Measurements from ENCODE around the gene NKX1-1. TPM values are rescaled to one million over a fixed set of nuclear protein-coding genes. Genes with fewer than 3 reads are reported as not detected.

Gene NKX1-1
- total RNA-seq, 1 donor from 2014 or later: not detected

DNA sequence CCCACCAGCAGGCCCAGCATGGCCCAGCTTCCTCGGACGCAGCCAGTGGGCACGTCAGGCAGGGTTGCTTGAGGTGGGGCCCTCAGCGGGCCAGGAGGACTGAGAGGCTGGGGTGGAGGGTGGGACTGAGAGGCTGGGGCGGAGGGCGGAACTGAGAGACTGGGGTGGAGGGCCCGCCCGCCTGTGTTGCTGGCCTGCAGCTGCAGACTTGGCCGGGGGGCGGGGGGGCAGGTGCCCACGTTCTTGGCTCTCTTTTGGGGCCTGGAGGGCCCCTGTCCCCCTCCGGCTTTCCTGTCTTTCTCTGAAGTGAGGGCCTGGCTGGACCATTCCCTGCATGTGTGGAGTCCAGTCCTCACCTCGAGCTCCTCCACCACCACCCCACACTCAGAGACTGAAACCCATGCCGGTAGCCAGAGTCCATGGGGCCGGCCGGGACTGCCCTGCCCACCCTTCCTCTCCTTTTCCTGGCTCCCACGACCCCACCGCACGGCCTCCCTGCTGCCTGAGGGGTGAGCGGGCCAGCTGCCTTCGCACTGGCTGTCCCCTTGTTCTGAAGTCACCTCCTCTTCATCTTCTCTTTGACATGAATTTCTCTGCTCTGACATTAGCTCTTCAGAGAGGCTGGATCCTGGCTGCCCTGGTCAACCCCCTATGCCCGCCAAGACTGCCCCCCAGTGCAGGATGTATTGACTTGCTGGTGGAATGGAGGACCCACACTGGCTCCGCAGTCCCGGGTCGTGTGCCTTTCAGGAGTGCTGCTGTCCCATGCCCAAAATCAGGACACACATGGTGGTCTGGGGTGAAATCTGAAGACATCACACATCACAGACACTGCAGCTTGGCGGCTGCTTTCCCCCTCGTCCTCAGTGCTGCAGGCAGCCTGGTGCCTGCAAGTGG is 10.1 kb upstream of the NKX1-1 start:
- no peaks in the 10 kb centered on the region for H3K4me1 Mint-ChIP-seq (ENCODE audit: unreplicated experiment)
- H3K4me3 Mint-ChIP-seq (ENCODE audit: unreplicated experiment): no peak overlapping the region
- no peak overlapping the region for H3K27ac Mint-ChIP-seq (ENCODE audit: unreplicated experiment)
- TF ChIP-seq, protein P1, sequence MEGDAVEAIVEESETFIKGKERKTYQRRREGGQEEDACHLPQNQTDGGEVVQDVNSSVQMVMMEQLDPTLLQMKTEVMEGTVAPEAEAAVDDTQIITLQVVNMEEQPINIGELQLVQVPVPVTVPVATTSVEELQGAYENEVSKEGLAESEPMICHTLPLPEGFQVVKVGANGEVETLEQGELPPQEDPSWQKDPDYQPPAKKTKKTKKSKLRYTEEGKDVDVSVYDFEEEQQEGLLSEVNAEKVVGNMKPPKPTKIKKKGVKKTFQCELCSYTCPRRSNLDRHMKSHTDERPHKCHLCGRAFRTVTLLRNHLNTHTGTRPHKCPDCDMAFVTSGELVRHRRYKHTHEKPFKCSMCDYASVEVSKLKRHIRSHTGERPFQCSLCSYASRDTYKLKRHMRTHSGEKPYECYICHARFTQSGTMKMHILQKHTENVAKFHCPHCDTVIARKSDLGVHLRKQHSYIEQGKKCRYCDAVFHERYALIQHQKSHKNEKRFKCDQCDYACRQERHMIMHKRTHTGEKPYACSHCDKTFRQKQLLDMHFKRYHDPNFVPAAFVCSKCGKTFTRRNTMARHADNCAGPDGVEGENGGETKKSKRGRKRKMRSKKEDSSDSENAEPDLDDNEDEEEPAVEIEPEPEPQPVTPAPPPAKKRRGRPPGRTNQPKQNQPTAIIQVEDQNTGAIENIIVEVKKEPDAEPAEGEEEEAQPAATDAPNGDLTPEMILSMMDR (IDR thresholded peaks at IDR 0.05): no peak
- no peaks in the 10 kb centered on the region for H3K36me3 Mint-ChIP-seq (ENCODE audit: unreplicated experiment)
- peak; percentile 83 for DNase-seq (ENCODE audit: extremely low spot score, unreplicated experiment)
- no peaks in the 10 kb centered on the region for H3K9me3 Mint-ChIP-seq (ENCODE audit: unreplicated experiment)
- H3K27me3 Mint-ChIP-seq (ENCODE audit: unreplicated experiment): peaks cover 6% of the 10 kb centered on the region

DNA sequence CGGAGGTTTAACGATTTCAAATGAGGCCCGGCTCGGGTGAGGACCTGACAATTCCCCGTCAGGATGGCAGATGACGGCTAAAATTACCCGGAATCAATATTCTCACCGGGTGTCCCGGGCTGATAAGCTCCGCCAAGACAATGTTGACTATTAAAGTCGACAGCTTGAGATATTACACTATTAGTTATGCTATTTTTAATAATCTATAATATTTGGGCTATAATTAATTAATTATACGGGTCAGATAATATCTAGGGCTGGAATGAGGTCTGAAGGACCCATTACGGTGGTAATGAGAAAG is 9.4 kb upstream of the NKX1-1 start:
- TF ChIP-seq, protein P1 (IDR thresholded peaks at IDR 0.05): no peak
- Mint-ChIP-seq H3K36me3 (ENCODE audit: unreplicated experiment) (no peaks in the 10 kb centered on the region), H3K4me1 (ENCODE audit: unreplicated experiment) (no peaks in the 10 kb centered on the region), H3K27me3 (ENCODE audit: unreplicated experiment) (peaks cover 6% of the 10 kb centered on the region), H3K27ac (ENCODE audit: unreplicated experiment) (no peak overlapping the region), H3K4me3 (ENCODE audit: unreplicated experiment) (no peak overlapping the region), H3K9me3 (ENCODE audit: unreplicated experiment) (no peaks in the 10 kb centered on the region)
- DNase-seq (ENCODE audit: extremely low spot score, unreplicated experiment): peak; percentile 44

DNA sequence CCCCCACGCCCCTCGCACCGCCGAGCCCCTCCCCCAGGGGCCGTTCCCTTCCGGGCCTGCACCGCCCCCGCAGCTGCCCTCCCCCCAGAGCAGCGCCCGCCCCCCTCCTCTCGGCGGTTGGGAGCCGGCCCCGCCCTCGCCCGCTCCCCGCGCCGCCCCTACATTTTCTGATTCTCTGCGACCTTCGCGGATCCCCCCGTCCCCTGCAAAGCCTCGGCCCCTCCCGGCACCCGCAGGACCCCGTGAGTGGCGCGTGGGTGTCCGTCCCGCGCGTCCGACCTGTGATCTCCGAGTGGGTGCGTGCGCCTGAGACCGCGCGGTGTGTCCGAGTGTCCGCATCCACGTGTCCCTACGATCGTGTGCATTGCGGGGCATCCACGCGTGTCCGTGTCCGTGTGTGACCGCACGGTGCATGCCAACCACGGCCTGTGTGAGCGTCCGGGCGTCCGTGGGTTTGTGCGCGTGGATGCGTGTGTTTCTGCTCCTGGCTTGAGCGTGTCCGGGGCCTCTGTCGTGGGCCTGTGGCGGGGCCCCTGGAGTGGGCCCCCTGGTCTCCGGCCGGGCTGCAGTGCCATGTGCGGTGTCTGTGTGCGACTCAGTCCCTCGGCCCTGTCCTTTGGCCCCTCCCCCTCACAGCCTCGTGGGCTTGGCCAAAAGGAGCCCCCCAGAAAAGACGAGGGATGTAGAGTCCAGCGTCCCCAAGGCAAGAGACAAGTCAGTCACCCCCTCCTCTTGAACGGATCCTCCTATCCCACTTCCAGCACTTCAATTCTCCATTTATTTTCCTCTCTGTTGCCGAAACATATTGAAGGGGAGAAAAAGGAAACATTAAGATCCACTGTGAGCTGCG is 8.8 kb upstream of the NKX1-1 start:
- H3K4me3 Mint-ChIP-seq (ENCODE audit: unreplicated experiment): no peak overlapping the region

DNA sequence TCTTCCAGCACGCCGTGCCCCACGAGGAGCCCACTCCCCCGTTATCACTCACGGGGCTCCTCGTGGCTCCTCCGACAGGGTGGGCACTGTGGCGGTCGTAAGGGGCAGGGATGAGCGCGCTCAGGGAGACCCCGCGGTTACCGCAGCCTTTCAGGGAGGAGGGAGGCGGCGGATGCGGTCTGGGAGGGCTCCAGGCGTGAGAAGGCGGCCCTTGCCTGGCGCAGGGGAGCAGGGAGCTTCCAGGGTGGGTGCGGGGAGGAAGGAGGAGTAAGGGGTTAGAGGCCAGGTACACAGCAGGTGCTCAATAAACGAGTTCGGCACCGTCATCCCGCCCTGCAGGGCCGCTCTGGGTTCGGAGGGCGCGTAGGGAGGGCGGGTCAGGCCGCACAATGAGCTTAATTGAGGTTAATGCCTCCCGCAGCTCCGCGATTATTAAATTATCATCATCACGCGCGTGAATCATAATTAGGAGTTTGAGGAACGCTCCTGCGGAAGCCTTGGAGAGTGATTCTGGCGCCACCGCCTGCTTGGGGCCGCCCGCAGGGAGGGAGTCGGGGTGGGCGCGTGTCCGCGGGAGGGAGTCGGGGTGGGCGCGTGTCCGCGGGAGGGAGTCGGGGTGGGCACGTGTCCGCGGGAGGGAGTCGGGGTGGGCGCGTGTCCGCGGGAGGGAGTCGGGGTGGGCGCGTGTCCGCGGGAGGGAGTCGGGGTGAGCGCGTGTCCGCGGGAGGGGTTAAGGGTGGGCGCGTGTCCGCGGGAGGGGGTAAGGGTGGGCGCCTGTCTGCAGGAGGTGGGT is 7.6 kb upstream of the NKX1-1 start:
- H3K9me3 Mint-ChIP-seq (ENCODE audit: unreplicated experiment): no peaks in the 10 kb centered on the region
- TF ChIP-seq, protein P1 (IDR thresholded peaks at IDR 0.05): no peak
- no peak overlapping the region for H3K27ac Mint-ChIP-seq (ENCODE audit: unreplicated experiment)
- no peaks in the 10 kb centered on the region for H3K4me1 Mint-ChIP-seq (ENCODE audit: unreplicated experiment)
- no peaks in the 10 kb centered on the region for H3K36me3 Mint-ChIP-seq (ENCODE audit: unreplicated experiment)
- H3K27me3 Mint-ChIP-seq (ENCODE audit: unreplicated experiment): no peaks in the 10 kb centered on the region
- no peak overlapping the region for H3K4me3 Mint-ChIP-seq (ENCODE audit: unreplicated experiment)
- peak; percentile 51 for DNase-seq (ENCODE audit: extremely low spot score, unreplicated experiment)

More for the DNA sequence above, 8.8 kb upstream of the NKX1-1 start:
- no peaks in the 10 kb centered on the region for H3K9me3 Mint-ChIP-seq (ENCODE audit: unreplicated experiment)
- no peak overlapping the region for H3K27ac Mint-ChIP-seq (ENCODE audit: unreplicated experiment)
- TF ChIP-seq, protein P1 (IDR thresholded peaks at IDR 0.05): no peak
- H3K27me3 Mint-ChIP-seq (ENCODE audit: unreplicated experiment): peaks cover 2% of the 10 kb centered on the region
- H3K4me1 Mint-ChIP-seq (ENCODE audit: unreplicated experiment): no peaks in the 10 kb centered on the region
- peak; percentile 83 for DNase-seq (ENCODE audit: extremely low spot score, unreplicated experiment)
- H3K36me3 Mint-ChIP-seq (ENCODE audit: unreplicated experiment): no peaks in the 10 kb centered on the region
